HK-2 (cell line): ENCODE results near the gene MGAT4A.
"Not testable (repeated sequence)": the region's sequence is repeated elsewhere in the genome, so short reads cannot be mapped to it uniquely, and the experiment has no call there.

ENCODE experiments used
- DNase-seq: peaks from one replicate; pipeline ENCODE4 v3.0.0-alpha.2; 2018; ENCODE audit not compliant: unreplicated experiment

The MGAT4A gene

DNA sequence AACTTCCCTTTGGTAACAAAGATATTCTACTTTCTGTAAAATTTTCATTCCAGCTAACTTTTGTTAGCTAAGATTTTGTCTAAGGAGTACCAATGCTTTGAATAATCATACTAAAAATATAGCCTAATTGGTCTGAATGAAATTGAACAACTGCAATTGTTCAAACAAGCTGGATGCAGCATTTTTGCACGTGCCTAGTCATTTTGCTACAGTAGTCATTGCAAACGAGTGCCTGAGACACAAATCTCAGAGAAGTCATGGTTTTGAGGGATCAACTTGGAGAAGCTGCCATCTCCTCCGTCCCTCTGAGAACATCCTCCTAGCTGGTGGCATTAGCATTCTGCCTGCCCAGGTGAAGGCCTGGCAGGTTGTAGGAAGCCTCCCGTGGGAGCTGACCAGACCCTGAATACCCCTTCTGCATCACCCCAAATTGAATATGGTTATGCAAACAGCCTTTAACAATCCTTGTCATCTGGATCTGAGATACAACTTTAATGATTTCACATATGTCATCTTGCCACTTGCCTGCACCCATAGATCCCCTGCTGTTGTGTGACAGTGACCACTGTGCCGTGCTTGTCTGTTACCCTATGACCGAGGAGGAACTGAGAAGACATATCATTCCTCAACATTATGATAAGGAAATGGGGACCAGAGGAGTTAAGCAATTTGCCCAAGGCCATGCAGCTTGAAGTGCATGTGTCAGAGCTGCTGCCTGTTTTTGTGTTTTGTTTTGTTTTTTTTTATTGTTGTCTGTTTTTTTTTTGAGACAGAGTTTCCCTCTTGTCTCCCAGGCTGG, 29.1 kb upstream of the MGAT4A start:
- DNase-seq = no peak

DNA sequence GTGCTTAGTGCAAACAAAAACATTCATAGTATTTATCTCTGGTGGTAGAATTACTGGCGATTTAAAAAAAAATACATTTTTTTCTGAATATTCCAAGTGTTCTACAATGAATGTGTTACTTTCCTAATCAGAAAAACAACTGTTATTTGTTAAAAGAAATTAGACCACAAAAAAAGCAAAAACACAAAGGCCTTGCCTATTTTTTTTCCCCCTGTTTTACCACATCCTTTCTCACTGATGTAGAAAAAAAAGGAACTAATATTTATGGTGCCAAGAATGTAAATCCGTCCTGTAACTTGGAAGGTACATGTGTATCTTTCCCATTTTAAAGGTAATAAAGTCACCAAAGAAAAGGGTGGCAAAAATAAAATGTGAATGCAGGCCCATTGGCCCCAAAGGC, 28.4 kb upstream of the MGAT4A start:
- no peak for DNase-seq

DNA sequence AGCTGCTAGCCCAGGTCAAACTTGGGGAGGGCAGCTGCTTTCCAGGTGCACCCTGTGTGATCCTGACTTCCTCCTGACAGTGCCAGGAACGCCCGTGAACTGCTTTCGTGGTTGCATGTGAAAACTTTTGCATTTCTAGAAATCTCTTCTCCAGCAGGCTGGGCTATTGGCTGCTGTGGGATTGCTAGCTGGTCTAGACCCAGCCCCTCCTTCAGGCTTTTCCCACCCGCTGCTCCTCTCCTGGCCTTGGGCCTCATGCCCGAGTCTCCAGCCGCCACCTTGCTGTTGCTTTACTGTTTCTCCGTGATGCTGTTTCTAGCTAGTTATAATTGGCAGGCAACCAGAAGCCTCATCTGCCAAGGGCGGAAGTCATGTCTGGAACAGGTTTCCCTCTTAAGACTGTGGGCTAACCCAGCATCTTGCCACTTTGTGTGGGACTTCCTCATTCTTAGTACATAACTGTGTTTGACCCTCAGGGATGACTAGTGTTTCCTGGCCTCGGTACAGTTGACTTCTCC, 27.0 kb upstream of the MGAT4A start:
- peak; percentile 62 for DNase-seq

DNA sequence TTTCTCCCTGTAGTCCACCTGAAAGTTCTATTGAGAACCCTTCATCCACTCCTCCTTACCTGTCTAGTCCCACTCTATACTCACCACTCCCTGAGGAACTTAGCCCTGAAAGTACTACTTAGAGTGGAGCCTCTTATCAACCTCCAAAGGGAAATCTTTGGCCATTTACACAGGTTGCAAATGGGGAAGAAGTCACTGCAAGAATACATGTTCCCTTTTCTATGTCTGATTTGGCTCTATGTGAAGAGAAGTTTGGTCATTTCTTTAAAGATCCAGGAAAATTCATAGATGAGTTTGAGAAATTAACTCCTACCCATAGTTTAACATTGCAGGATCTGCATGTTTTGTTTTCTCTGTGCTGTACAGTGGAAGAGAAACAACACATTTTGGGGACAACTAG, 22.9 kb upstream of the MGAT4A start:
- DNase-seq = no peak

DNA sequence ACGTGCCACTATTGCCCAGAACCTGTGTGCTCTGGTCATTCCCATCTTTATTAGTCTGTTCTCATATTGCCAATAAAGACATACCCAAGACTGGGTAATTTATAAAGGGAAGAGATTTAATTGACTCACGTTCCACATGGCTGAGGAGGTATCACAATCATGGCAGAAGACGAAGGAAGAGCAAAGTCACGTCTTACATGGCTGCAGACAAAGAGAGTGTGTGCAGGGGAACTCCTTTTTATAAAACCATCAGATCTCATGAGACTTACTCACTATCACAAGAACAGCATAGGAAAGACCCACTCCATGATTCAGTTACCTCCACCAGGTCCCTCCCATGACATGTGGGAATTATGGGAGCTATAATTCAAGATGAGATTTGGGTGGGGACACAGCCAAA, 21.8 kb upstream of the MGAT4A start:
- DNase-seq = not testable (repeated sequence)

DNA sequence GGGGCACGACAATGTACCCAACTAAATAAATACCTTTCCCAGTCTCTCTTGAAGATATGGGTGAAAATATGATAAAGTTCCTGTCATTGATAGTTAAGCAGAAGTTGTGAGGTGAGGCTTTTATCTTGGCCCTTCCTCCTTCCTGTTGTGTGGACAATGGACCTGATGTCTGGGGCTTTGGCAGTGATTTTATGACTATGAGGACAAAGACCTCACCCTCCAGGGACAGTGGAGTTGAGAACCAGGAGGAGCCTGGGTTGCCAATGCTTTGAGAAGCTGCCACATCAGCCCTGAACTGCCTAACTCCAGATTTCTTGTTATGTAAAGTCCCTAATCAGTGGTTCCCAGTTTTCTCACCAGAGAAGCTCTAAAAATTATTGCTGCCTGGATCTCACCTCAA, 20.8 kb upstream of the MGAT4A start:
- DNase-seq = no peak

DNA sequence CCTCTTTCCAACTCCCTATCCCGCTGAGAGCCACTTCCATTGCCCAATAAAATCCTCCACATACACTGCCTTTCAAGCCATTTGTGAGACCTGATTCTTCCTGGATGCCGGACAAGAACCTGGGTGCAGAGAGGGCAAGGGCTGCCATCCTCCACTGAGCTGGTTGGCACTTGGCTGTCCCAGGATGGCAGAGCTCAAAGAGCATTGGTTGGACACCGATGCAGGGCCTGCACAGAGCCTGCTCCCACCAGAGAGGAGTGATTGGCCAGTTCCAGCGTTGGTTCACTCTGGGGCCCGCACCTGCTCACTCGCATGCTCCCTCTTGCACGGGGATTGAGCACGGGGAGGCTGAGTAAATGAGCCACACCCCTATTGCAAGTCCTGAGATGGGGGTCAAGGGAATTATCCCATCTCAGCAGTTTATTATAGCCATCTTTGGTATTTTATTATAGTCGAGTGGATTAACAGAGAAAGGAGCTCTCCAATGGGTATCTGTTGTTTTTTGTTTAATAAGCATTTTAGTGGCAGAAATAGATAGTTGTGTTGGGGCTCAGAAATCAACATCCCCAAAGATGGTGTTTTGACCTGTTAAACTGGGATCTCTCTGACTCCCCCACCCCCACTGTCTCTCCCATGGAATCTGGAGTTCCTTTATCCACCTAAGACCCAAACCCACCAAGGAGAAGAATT, 19.8 kb upstream of the MGAT4A start:
- no peak for DNase-seq

DNA sequence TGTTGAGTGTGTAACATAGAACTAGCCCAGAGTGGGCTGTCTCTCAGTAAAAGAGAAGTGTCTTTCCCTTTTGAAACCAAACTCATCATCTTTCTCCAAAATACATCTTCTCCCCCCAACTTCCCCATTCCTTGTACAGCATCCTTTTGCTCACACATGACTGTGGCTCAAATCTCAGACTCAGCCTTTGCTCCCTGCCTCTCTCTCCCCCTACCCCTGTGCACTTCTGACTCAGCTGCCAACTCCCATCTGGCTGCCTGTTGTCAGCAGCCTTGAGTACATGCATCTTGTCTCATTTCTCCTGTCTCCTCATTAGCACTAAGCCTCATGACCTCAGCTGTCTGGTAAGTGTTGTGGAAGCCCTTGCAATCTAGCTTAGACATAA, 18.1 kb upstream of the MGAT4A start:
- DNase-seq = no peak

DNA sequence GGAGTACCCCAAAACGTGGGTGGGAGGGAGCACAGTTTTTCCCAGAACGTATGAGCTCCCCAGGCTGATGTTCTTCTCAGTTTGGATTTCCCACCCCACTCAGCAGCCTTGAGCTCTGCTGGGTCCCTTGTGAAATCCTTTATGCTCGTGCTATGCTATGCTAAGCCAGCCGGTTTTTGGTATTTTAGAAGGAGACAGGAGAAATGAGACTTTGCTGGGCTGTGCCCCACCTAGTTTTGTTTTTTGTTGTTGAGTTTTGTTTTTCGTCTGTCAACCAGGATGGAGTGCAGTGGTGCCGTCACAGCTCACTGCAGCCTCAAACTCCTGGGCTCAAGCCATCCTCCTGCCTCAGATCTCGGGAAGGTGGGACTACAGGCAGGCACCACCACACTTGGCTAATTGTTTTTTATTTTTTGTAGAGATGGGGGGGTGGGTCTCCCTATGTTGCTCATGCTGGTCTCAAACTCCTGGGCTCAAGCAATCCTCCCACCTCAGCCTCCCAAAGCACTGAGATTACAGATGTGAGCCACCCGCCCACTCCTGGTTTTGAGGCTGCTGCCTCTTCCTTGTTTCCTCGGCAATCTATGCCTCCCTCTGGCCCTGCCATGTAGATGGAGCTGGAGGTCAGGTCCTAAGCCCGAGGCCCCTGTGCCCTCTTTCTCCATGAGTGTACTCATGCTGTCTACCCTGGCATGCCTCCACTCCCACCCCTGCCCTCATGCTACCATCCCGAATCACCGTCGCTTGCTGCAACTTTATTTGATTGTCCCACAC, 17.5 kb upstream of the MGAT4A start:
- no peak for DNase-seq

DNA sequence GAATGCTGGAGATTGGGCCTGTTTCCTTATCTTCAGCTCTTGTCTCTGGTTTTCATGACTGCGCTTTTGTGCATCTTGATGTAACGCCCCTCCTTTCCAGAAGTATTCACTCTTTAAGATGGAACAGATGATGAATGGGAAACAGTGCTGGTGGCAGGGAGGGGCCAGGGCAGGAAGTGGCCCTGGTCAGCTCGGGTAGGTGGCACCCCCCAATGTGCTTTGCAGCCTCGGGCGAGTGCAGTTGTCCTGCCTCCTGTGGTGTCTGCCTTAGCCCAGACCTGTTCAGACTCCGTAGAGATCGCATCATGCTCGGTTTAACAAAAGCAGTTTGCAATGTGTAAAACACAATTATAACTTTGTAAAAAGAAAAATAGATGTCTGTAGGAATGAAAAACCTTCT, 17.0 kb upstream of the MGAT4A start:
- no peak for DNase-seq

DNA sequence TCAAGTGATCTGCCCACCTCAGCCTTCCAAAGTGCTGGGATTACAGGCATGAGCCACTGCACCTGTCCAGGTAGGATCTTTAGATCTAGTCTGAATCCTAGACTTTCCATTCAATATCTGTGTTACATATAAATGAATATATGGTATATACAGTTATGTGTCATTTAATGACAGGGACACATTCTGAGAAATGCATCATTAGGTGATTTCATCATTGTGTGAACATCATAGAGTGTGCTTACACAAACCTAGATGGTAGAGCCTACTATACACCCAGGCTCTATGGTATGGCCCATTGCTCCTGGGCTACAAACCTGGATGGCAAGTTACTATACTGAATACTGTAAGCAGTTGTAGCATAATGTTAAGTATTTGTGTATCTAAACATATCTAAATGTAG, 15.5 kb upstream of the MGAT4A start:
- no peak for DNase-seq

DNA sequence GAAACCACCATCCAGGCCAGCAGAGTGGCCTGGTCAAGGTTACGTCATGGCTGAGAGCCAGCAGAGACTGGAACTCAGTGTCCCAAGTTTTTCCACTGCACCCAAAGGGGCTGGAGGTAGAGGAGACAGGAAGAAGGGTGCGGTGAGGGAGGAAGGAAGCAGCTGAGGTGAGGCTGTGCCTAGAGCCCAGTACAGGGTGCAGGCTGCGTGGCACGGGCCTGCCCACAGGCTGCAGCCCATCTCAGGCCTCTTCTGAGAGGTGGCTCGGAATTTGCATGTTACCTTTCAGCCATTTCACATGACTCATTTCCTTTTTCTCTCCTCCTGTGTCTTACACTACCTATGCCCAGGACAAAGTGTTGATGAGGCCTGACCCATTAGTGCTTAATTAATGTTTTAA, 13.7 kb upstream of the MGAT4A start:
- no peak for DNase-seq

DNA sequence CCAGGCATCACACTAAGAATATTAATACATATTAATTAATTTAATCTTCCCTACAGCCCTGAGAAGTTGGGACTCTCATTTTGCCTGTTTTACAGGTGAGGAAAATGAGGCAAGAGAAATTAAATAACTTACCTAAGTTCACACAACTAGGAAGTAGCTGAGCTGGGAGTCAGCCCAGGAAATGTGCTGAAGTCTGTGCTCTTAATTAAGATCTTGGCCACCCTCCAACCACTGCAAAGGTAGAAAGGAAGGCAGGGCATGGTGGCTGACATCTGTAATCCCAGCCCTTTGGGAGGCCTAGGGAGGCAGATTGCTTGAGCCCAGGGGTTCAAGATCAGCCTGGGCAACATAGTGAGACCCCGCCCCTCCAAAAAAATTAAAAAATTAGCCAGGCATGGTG, 12.9 kb upstream of the MGAT4A start:
- no peak for DNase-seq

DNA sequence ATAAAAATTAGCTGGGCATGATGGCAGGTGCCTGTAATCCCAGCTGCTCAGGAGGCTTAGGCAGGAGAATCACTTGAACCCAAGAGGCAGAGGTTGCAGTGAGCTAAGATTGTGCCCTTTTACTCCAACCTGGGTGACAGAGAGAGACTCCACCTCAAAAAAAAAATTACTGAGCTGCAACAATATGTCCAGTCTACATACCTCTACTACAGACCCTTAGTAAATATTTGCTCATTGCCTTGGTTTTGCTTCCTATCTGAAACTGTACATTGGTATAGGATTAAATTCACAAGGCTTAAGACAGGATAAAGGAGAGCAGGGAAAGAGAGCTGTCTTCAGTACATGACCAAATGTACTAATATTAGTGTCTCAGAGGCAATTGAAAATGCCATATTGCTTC, 8.1 kb upstream of the MGAT4A start:
- no peak for DNase-seq

DNA sequence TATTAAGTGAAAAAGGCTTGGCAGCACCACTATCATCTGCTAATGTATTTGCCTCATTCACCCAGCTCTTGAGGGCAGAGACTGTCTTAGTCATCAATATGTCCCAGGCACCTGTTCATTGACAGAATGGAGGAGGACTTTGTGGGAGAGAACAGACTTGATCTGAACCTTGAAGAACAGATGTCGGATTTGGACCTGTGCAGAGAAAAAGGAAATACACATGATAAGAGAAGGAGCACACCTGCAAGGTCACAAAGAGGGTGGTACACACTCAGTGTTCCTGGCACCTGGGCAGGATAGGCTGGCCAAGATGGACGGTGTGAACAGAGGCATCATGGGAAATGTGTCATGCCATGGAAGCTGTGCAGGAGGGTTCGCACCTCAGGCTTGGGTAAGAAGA, 7.4 kb upstream of the MGAT4A start:
- no peak for DNase-seq

DNA sequence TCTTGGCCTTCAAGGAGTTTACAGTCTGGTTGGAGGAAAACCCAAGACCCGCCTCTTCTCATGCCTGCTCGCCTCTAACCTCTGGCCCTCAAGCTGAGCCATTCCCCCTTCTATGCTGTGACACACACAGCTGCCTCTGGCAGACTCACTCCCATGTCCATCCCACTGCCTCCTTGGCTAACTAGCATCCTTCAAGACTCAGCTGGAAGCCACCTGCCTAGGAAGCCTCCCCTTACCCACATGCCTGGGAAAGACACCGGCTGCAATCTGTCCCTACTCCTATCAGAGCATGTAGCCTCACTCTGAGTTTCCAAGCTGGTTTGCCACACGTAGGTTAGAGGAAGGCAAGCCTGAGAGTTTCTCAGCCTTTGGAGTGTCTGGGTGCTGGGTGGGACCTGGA, 6.9 kb upstream of the MGAT4A start:
- no peak for DNase-seq

DNA sequence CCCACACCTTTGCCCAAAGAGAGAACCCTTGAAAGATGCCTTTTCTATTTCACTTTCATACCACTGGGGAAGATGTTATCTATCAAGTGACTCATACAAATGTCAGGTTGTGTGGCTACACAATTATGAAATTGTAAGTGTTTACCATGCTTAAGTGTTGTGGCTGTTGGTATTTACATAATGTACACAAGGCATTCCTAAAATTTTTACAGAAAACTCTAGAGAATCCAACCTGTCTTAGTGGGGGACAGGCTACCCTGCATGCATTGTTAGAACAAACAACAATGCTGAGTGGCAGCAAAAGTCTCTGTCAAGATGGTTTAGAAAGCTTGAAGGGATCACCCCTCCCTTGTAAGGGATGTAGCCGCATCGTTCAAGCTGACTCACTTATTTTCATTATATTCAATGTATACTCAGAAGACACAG, 5.5 kb upstream of the MGAT4A start:
- DNase-seq = no peak

DNA sequence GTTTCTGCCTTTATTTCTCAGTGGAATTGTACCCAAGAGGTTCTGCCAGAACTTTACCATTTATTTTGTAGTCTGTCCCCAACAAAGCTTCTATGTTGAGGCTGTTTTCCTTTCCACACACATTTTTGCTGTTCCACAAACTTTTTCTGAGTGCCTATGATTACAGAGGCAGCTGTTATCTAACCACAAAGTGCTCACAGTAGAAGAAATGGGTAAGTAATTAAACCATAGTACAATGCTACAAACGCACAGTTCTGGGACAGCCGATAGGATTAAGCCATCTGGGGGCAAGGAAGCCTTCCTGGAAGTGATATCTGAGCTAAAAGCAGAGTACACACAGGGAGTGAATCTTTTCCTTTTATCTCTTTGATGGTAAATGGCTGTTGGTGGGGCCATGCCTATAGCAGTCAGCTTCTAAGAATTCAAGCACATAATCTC, 3.9 kb upstream of the MGAT4A start:
- no peak for DNase-seq

DNA sequence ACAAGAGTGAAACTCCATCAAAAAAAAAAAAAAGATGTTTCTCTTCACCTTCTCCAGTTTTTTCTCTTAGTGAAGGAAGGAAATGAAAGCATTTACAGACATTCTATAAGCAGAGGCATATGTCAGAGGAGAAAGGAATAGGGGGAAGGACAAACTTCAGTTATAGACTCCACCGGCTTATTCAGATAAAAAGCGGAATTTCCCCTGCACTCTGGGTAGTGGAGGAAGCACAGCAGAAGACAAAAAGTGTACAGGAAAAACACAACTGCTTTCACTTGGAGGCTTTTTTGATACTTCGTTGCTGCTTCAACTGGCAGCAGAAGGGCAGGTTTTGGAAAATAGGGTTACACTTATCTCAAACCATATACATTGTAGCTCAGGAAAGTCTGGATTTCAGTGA, 3.2 kb upstream of the MGAT4A start:
- no peak for DNase-seq

DNA sequence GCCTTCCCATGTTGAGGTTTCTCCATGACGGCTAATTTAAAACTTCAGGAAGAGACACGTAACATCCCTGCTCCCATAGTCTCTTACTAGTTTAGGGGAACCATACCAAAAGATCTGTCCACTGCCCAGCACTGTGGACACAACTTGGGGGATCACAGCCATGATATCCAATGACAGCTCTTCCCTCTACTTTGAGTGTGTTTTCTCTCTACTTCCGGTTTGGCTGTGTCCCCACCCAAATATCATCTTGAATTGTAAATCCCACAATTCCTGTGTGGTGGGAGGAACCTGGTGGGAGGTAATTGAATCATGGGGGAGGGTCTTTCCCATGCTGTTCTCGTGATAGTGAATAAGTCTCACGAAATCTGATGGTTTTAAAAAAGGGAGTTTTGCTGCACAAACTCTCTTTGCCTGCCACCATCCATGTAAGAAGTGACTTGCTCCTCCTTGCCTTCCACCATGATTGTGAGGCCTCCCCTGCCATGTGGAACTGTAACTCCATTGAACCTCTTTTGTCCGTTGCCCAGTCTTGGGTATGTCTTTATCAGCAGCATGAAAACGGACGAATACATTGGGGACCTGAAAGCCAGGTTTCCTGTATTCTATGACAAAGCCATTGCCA, 1.6 kb upstream of the MGAT4A start:
- no peak for DNase-seq

DNA sequence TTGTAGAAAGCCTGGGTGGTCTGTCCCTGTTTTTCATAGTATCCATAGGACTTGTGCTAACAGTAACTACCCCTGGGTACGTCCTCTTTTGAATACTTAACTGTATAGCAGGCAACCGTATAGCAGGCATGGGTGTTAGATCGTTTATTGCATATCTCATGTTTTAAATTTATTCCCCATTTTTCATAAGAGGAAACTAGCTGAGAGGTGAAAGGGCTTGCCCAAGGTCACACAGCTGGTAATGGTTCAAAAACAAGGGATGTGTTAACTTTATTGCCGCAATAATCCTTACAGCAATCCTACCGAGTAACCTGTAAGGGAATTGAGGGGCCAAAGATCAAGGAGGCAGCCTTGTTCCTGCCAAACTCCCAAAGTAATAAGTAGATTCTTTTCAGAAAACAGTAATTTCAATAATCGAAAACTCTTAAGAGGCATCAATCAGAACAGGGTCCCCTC, 990 bp upstream of the MGAT4A start:
- DNase-seq = no peak

DNA sequence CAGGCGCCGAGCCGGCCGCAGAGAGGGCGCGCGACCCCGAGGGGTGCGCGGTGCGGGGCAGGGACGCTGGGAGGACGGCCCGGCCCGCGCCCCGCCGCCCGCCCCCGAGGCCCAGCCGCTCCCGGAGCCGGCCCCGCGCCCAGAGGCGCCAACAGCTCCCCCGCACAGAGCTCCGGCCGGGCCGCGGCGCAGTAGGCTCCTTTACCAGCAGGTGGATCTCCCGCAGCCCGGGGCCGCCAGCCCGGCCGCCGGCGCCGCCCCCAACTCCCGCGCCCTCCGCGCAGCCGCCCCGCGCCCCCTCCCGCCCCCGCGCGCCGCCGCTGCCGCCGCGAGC, 258 bp downstream of the MGAT4A start:
- peak; percentile 38 for DNase-seq
